ENCODE results near the gene KCNK15. TPM values are rescaled to one million over a fixed set of nuclear protein-coding genes. Genes with fewer than 3 reads are reported as not detected.

The KCNK15 gene
- total and polyA plus RNA-seq, 9 of the 15 experiments (the other 6 are each of a cell fraction or from before 2014, with no cell fraction given): 0.03 to 0.30 (median 0.17) TPM; not detected in 5

GRCh38 chr20:44800391-44801046, 54.9 kb downstream of the KCNK15 start:
- no peaks in the 10 kb centered on the region; the same call in 1 of the 2 replicates for H4K20me1 ChIP-seq (replicated peaks; ENCODE audit: control insufficient read depth, insufficient read depth, low read length)
- H3K79me2 ChIP-seq (ENCODE audit: control insufficient read depth, insufficient read depth, low read length): no peaks in the 10 kb centered on the region
- no peak overlapping the region for H3K9ac ChIP-seq (ENCODE audit: insufficient read depth in 1 of 2, low read depth in 2 of 2, low read length in 2 of 2)
- TF ChIP-seq RAD21 (CRISPR knock-in tag; conservative IDR thresholded peaks at IDR 0.05 in 1 of 2, IDR thresholded peaks at IDR 0.05 in 1 of 2): peak; percentile 20 to 51; a peak in 3 of 4 replicates
- TF ChIP-seq ZNF589 (CRISPR knock-in tag; IDR thresholded peaks at IDR 0.05; ENCODE audit: low read depth): no peak
- no peak for TF ChIP-seq NBN (IDR thresholded peaks at IDR 0.05; ENCODE audit: low read depth)
- 0 out of 2 replicates have a peak, but pooled peaks have one; percentile 16 for TF ChIP-seq SMC3 (conservative IDR thresholded peaks at IDR 0.05; ENCODE audit: insufficient read depth, low read depth, low read length)
- TF ChIP-seq ZKSCAN3 (CRISPR knock-in tag; IDR thresholded peaks at IDR 0.05): no peak
- TF ChIP-seq REST (IDR thresholded peaks at IDR 0.05; ENCODE audit: borderline replicate concordance): peak; percentile 52; the same call in 1 of the 2 replicates
- TF ChIP-seq REST (CRISPR knock-in tag; IDR thresholded peaks at IDR 0.05; ENCODE audit: low read depth): no peak
- TF ChIP-seq NFYB (IDR thresholded peaks at IDR 0.05; ENCODE audit: extremely low read depth, insufficient read length): no peak
- TF ChIP-seq, protein P1, sequence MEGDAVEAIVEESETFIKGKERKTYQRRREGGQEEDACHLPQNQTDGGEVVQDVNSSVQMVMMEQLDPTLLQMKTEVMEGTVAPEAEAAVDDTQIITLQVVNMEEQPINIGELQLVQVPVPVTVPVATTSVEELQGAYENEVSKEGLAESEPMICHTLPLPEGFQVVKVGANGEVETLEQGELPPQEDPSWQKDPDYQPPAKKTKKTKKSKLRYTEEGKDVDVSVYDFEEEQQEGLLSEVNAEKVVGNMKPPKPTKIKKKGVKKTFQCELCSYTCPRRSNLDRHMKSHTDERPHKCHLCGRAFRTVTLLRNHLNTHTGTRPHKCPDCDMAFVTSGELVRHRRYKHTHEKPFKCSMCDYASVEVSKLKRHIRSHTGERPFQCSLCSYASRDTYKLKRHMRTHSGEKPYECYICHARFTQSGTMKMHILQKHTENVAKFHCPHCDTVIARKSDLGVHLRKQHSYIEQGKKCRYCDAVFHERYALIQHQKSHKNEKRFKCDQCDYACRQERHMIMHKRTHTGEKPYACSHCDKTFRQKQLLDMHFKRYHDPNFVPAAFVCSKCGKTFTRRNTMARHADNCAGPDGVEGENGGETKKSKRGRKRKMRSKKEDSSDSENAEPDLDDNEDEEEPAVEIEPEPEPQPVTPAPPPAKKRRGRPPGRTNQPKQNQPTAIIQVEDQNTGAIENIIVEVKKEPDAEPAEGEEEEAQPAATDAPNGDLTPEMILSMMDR (IDR thresholded peaks at IDR 0.05 in 2 of 3, conservative IDR thresholded peaks at IDR 0.05 in 1 of 3; ENCODE audit: insufficient read depth in 2 of 3, low read depth in 1 of 3, low read length in 3 of 3): peak; percentile 46 to 68 (median 67); a peak in 5 of 6 replicates
- TF ChIP-seq PTTG1 (tag; IDR thresholded peaks at IDR 0.05; ENCODE audit: low read depth): no peak
- H3K4me1 ChIP-seq (replicated peaks in 1 of 2; ENCODE audit: control insufficient read depth in 2 of 2, insufficient read depth in 2 of 2, low read length in 2 of 2): no peaks in the 10 kb centered on the region
- no peak overlapping the region for H3K27ac ChIP-seq (ENCODE audit: extremely low read depth, low read depth, low read length)
- H2AFZ ChIP-seq (ENCODE audit: low read depth, low read length): no peak overlapping the region
- H3K9me3 ChIP-seq (replicated peaks; ENCODE audit: control insufficient read depth, insufficient read depth, low read depth, low read length): no peaks in the 10 kb centered on the region
- H3K27me3 ChIP-seq (ENCODE audit: control insufficient read depth in 2 of 2, insufficient read depth in 2 of 2, low read length in 2 of 2): peaks cover 7 to 19% of the 10 kb centered on the region in 2 experiments; a peak in 4 of 5 replicates
- no peaks in the 10 kb centered on the region for H3K9me1 ChIP-seq (ENCODE audit: control insufficient read depth, insufficient read depth, low read length)
- H3K36me3 ChIP-seq (ENCODE audit: control insufficient read depth, insufficient read depth, low read length): no peaks in the 10 kb centered on the region
- 12% methylated on average over 8 of the region's 8 CpGs for WGBS (ENCODE audit: insufficient coverage, low coverage, missing lambda C conversion rate)
- peak; percentile 71 for ATAC-seq
- FAIRE-seq: peak; percentile 48
- no peak overlapping the region for H3K4me2 ChIP-seq (ENCODE audit: insufficient read depth, low read length)
- H3K4me3 ChIP-seq: no peak overlapping the region
- DNase-seq (ENCODE audit: extremely low read depth in 1 of 4, low spot score in 3 of 4): peak; percentile 27 to 44 (median 40)
- in situ Hi-C loops (cut with MboI): no loop called here
- intact Hi-C loops (cut with micrococcal nuclease): loop anchor here (1.0 kb wide), 1 partner anchor 67 kb away; no protein-coding TSS in a partner anchor
- no TSS peak for BruUV-seq (replicated peaks)
- POLR2A ChIA-PET: interaction anchor here (0.6 to 0.8 kb wide), 3 partner anchors 9 to 304 kb away, joined by 3 to 6 read pairs (median 4); no protein-coding TSS in a partner anchor
- CTCF ChIA-PET (ENCODE audit: low intra/inter-chr PET ratio): interaction anchor here (0.7 to 2.4 kb wide), 4 partner anchors 67 to 490 kb away, joined by 3 to 17 read pairs (median 5); no protein-coding TSS in a partner anchor
